Choroid plexus epithelial cell (primary cell): Measurements from ENCODE around the gene THSD7A.
A peak's percentile ranks its signal among the peaks of the same experiment; 100 is the strongest.

Experiments used
- DNase-seq: peaks from one replicate; pipeline ENCODE4 v3.0.0-alpha.2; 2010; ENCODE audit warnings: low read depth
- H3K4me3 ChIP-seq: 2 replicates; pipeline ENCODE4 v1.5.1; 2011; ENCODE audit warnings: low read depth, mild to moderate bottlenecking, control low read depth, low read length, moderate library complexity
- TF ChIP-seq, protein P1 (sequence below): conservative IDR thresholded peaks from 2 replicates; pipeline ENCODE4 v1.5.1; 2011; ENCODE audit warnings: low read depth, mild to moderate bottlenecking, control low read depth, inconsistent platforms, low read length, moderate library complexity

Gene THSD7A, protein sequence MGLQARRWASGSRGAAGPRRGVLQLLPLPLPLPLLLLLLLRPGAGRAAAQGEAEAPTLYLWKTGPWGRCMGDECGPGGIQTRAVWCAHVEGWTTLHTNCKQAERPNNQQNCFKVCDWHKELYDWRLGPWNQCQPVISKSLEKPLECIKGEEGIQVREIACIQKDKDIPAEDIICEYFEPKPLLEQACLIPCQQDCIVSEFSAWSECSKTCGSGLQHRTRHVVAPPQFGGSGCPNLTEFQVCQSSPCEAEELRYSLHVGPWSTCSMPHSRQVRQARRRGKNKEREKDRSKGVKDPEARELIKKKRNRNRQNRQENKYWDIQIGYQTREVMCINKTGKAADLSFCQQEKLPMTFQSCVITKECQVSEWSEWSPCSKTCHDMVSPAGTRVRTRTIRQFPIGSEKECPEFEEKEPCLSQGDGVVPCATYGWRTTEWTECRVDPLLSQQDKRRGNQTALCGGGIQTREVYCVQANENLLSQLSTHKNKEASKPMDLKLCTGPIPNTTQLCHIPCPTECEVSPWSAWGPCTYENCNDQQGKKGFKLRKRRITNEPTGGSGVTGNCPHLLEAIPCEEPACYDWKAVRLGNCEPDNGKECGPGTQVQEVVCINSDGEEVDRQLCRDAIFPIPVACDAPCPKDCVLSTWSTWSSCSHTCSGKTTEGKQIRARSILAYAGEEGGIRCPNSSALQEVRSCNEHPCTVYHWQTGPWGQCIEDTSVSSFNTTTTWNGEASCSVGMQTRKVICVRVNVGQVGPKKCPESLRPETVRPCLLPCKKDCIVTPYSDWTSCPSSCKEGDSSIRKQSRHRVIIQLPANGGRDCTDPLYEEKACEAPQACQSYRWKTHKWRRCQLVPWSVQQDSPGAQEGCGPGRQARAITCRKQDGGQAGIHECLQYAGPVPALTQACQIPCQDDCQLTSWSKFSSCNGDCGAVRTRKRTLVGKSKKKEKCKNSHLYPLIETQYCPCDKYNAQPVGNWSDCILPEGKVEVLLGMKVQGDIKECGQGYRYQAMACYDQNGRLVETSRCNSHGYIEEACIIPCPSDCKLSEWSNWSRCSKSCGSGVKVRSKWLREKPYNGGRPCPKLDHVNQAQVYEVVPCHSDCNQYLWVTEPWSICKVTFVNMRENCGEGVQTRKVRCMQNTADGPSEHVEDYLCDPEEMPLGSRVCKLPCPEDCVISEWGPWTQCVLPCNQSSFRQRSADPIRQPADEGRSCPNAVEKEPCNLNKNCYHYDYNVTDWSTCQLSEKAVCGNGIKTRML (N-terminal part only)

DNA sequence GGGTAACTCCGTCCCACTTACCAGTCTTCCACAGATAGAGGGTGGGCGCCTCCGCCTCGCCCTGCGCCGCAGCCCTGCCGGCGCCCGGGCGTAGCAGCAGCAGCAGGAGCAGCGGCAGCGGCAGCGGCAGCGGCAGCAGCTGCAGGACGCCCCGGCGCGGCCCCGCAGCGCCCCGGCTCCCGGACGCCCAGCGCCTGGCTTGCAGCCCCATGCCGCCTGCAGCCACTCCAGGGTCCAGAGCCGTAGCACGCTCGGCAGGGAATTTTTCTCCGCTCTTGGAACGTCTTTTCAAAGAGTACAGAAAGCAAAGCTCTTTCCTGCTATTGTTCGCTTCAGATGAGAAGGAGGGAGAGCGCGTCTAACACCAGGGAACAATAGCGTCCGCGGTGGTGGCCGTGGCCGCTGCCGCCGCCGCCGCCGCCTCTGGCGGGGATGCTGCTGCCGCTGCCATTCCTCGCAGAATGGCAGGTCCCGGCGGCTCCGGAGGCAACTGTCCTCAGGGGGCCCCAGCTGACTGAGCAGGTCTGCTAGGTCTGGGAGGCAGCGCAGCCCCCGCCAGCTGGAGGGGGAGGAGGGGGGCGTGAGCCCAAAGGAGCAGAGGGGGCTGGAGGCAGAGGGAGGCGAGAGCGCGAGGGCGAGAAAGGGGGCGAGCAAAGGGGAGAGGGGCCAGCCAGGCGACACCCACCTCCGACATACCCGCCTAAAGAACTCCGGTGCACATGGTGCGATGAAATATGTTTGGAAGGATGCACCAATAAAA, at the start of gene THSD7A:
TSS of gene THSD7A (minus strand) at position 463 of the 760 bp plus-strand sequence. CDS start at position 211, 252 bp downstream.
- TF ChIP-seq, protein P1, sequence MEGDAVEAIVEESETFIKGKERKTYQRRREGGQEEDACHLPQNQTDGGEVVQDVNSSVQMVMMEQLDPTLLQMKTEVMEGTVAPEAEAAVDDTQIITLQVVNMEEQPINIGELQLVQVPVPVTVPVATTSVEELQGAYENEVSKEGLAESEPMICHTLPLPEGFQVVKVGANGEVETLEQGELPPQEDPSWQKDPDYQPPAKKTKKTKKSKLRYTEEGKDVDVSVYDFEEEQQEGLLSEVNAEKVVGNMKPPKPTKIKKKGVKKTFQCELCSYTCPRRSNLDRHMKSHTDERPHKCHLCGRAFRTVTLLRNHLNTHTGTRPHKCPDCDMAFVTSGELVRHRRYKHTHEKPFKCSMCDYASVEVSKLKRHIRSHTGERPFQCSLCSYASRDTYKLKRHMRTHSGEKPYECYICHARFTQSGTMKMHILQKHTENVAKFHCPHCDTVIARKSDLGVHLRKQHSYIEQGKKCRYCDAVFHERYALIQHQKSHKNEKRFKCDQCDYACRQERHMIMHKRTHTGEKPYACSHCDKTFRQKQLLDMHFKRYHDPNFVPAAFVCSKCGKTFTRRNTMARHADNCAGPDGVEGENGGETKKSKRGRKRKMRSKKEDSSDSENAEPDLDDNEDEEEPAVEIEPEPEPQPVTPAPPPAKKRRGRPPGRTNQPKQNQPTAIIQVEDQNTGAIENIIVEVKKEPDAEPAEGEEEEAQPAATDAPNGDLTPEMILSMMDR = no peak
- peak; percentile 54 for DNase-seq
- H3K4me3 ChIP-seq = peak within 1 kb of the TSS; percentile 66

DNA sequence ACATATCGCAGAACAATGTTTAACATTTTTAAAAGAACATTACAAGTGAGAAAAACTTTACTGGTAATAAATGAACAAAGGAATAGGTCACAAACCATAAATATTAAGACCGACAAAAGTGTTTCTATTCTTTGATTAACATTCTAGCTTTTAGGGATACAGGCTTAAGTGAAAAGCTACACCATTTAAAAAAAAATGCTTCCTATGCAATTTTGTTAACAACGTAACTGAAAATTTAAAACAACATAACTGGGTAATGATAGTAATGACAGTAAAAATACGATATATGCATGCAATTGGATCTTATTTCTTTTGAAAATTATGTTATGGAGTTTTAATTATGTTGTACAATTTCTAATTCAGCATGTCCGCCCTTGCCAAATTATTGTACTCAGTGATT, 49.7 kb upstream of the THSD7A start:
- TF ChIP-seq, protein P1 = no peak
- no peak for DNase-seq
- no peak overlapping the region for H3K4me3 ChIP-seq

DNA sequence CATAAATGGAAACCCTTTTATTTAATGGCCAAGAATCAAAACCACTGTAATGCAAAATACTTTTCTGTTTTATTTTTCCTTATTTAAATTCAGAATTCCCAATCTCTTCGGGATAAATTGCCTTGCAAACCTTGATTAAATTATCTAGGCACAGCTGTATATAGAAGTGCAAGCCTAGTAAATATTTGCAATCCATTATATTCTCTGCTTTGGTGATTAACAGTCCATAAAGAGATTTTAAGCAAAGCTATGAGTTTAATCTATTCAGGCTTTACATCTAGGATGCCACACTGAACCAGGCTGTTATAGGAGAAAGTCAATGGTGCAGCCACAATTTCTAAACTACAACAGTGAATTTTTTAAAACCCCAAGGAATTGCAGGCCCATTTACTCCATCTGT, 43.6 kb upstream of the THSD7A start:
- no peak for DNase-seq
- no peak overlapping the region for H3K4me3 ChIP-seq
- TF ChIP-seq, protein P1 = no peak

DNA sequence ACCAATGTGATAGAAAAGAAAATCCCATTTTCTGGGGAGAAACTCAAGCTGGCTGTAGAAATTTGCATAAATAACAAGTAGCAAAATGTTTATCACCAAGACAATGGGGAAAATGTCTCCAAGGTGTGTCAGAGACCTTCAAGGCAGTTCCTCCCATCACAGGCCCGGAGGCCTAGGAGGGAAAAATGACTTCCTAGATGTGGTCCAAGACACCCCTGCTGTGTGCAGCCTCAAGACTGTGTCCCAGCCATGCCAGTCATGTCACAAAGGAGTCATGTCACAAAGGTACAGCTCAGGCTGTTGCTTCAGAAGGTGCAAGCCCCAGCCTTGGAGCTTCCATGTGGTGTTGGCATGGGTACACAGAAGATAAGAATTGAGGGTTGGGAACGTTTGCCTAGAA, 33.7 kb upstream of the THSD7A start:
- TF ChIP-seq, protein P1 = no peak
- H3K4me3 ChIP-seq = no peak overlapping the region
- DNase-seq = no peak

DNA sequence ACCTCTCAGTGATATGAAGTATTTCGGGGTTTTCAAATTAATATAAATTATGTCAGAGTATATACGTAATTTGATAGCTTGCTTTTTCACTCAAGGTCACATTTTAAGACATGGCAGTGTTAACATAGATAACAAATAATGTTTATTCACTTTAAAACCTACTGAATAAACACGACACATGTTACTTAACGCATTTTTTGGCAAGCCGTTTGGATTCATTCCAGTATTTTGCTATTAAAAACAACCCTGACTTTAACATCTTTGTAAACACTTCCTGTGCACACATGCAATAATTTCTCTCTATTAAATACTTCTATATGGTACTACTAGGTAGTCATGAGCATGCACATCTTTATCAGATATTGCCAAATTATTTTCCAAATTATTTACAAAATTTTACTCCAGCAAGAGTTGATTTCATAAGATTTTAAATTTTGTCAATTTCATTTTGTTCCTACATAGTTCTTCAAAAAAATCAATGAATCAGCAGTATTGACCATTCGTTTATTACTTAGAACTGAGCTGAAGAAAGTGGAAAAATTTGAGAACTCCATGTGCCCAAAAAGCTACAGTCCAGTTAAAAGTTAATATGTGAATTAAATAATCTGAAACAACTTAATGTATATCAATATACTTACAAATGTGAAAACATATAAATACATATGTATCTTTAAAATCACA, 26.8 kb upstream of the THSD7A start:
- TF ChIP-seq, protein P1 = no peak
- peak; percentile 8 for DNase-seq
- no peak overlapping the region for H3K4me3 ChIP-seq
